ENCODE measurements around the gene ACTL10.

GRCh38 chr20:33650111-33650752 lies 16.5 kb upstream of the ACTL10 start:
- no peak for TF ChIP-seq SETDB1 (IDR thresholded peaks at IDR 0.05; ENCODE audit: insufficient read length, low read length)
- TF ChIP-seq, protein P1, sequence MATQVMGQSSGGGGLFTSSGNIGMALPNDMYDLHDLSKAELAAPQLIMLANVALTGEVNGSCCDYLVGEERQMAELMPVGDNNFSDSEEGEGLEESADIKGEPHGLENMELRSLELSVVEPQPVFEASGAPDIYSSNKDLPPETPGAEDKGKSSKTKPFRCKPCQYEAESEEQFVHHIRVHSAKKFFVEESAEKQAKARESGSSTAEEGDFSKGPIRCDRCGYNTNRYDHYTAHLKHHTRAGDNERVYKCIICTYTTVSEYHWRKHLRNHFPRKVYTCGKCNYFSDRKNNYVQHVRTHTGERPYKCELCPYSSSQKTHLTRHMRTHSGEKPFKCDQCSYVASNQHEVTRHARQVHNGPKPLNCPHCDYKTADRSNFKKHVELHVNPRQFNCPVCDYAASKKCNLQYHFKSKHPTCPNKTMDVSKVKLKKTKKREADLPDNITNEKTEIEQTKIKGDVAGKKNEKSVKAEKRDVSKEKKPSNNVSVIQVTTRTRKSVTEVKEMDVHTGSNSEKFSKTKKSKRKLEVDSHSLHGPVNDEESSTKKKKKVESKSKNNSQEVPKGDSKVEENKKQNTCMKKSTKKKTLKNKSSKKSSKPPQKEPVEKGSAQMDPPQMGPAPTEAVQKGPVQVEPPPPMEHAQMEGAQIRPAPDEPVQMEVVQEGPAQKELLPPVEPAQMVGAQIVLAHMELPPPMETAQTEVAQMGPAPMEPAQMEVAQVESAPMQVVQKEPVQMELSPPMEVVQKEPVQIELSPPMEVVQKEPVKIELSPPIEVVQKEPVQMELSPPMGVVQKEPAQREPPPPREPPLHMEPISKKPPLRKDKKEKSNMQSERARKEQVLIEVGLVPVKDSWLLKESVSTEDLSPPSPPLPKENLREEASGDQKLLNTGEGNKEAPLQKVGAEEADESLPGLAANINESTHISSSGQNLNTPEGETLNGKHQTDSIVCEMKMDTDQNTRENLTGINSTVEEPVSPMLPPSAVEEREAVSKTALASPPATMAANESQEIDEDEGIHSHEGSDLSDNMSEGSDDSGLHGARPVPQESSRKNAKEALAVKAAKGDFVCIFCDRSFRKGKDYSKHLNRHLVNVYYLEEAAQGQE (tag by site-specific recombination; IDR thresholded peaks at IDR 0.05), result no peak
- TF ChIP-seq TRIM28 (IDR thresholded peaks at IDR 0.05; ENCODE audit: borderline replicate concordance, low read length), result no peak
- no peak for TF ChIP-seq ZNF274 (IDR thresholded peaks at IDR 0.05; ENCODE audit: low read length)
- no peak for TF ChIP-seq ZNF274 (tag by site-specific recombination; IDR thresholded peaks at IDR 0.05; ENCODE audit: borderline replicate concordance)
- TF ChIP-seq SCRT1 (tag by site-specific recombination; IDR thresholded peaks at IDR 0.05; ENCODE audit: borderline replicate concordance), result no peak
- no peak for TF ChIP-seq ZSCAN23 (tag by site-specific recombination; IDR thresholded peaks at IDR 0.05)
- TF ChIP-seq MEIS1 (CRISPR knock-in tag; IDR thresholded peaks at IDR 0.05; ENCODE audit: borderline replicate concordance), result no peak
- no peak for TF ChIP-seq ZNF121 (tag by site-specific recombination; IDR thresholded peaks at IDR 0.05)
- no peak for TF ChIP-seq ZNF133 (tag by site-specific recombination; IDR thresholded peaks at IDR 0.05)
- TF ChIP-seq KLF16 (tag by site-specific recombination; IDR thresholded peaks at IDR 0.05), result no peak
- no peak for TF ChIP-seq ZNF239 (tag by site-specific recombination; IDR thresholded peaks at IDR 0.05)
- no peak for TF ChIP-seq ZNF10 (tag by site-specific recombination; IDR thresholded peaks at IDR 0.05)
- no peak for TF ChIP-seq ZNF138 (tag by site-specific recombination; IDR thresholded peaks at IDR 0.05; ENCODE audit: borderline replicate concordance)
